ENCODE measurements around the gene SEL1L. TPM values are rescaled to one million over a fixed set of nuclear protein-coding genes. Genes with fewer than 3 reads are reported as not detected.
A peak's percentile ranks its signal among the peaks of the same experiment; 100 is the strongest.

Gene SEL1L
- total and polyA plus RNA-seq, 3 donors from 2014 or later, result 30.2 to 40.7 (median 40.0) TPM

GRCh38 chr14:81454572-81455218 lies 79.0 kb downstream of the SEL1L start:
- H3K4me3 ChIP-seq, result no peak overlapping the region
- intact Hi-C loops (cut with DNase I; ENCODE audit: low total_unique reads), result loop anchor here (5.0 kb wide), 1 partner anchor 182 kb away; no protein-coding TSS in a partner anchor
- H3K27ac ChIP-seq, result no peak overlapping the region
- H3K27me3 ChIP-seq, result no peaks in the 10 kb centered on the region
- DNase-seq, result no peak
- no peaks in the 10 kb centered on the region for H3K9me3 ChIP-seq
- TF ChIP-seq POLR2A (IDR thresholded peaks at IDR 0.05) (no peak), CTCF (IDR thresholded peaks at IDR 0.05) (no peak)
- peaks cover 11% of the 10 kb centered on the region for H3K4me1 ChIP-seq
- WGBS, 2 donors, result 86 to 96% methylated on average over 5 of the region's 5 CpGs
- no peaks in the 10 kb centered on the region for H3K36me3 ChIP-seq (ENCODE audit: low read depth, missing control alignments)

DNA sequence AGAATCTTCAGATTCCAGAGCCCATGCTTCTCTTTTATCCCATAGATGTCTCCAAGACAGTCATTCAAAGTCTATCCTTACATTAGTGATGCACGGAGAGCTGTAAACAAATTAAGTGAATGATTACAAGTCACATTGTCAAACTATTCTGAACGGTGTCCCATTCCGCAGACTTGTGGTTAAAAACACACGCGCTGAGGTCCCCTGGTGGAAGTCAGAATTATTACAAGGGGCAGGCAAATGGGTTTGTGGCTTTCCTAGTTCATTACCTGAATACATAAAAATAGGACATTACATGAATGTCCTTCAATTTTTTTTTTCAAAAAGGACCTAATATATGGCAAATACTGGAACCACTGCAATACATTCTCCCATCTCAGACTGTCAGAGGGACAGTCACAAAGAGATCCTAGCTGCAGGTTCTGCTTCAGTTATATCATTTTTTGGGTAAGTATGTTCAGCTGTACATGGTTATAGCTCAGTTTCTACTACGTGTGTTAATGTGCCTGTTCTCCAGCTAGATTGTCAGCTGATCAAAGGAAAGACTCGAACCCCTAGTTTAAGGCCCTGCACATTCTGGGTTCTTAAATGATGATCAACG lies 80.4 kb downstream of the SEL1L start:
- Histone ChIP-seq H3K27me3 (no peaks in the 10 kb centered on the region), H3K4me1 (peaks cover 20% of the 10 kb centered on the region), H3K27ac (no peak overlapping the region), H3K36me3 (ENCODE audit: low read depth, missing control alignments) (no peaks in the 10 kb centered on the region), H3K9me3 (no peaks in the 10 kb centered on the region), H3K4me3 (no peak overlapping the region)
- WGBS, 2 donors, result 32 to 35% methylated on average over 8 of the region's 8 CpGs
- TF ChIP-seq POLR2A (IDR thresholded peaks at IDR 0.05), result no peak
- TF ChIP-seq CTCF (IDR thresholded peaks at IDR 0.05), result peak; percentile 89 to 94 (median 93)
- intact Hi-C loops (cut with DNase I; ENCODE audit: low total_unique reads), result loop anchor here (5.0 kb wide), 1 partner anchor 181 kb away; no protein-coding TSS in a partner anchor
- peak; percentile 69 for DNase-seq

DNA sequence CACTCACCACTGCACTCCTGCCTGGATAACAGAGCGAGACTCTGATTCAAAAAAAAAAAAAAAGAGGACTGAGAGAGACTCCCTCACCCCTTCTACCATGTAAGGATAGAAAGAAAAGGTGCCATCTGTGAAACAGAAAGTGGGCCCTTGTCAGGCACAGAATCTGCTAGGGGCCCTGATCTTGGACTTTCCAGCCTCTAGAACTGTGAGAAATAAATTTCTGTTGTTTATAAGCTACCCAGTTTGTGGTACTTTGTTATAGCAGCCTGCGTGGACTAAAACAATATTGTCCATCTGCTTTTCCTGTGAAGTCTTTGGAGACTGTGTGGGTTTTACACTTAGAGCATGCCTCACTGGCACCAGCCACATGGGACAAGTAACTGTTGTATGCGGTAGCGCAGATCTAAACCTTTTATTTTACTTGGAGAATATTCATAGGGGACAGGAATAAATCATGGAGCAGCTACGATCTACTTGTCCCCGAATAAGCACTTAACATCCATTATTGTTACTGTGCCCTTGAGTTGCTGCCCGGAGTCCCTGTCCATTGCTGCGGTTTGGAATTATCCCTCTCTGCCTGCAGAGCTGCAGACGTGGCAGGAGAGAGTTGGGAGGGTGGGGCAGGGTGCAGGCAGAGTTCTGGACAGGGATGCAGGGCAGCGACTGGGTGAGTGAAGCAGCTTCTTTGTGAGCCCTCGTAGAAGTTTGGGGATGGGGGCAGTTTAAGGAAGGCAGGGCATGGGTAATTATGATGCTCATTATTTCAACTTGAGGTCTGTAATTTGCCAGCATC lies 81.1 kb downstream of the SEL1L start:
- intact Hi-C loops (cut with DNase I; ENCODE audit: low total_unique reads), result loop anchor here (5.0 kb wide), 1 partner anchor 180 kb away; no protein-coding TSS in a partner anchor
- Histone ChIP-seq H3K4me1 (peaks cover 20% of the 10 kb centered on the region), H3K9me3 (no peaks in the 10 kb centered on the region), H3K36me3 (ENCODE audit: low read depth, missing control alignments) (no peaks in the 10 kb centered on the region), H3K27ac (no peak overlapping the region), H3K4me3 (no peak overlapping the region), H3K27me3 (no peaks in the 10 kb centered on the region)
- WGBS, 2 donors, result 46 to 72% methylated on average over 9 to 11 of the region's 11 CpGs
- TF ChIP-seq POLR2A (IDR thresholded peaks at IDR 0.05) (no peak), CTCF (IDR thresholded peaks at IDR 0.05) (no peak)
- DNase-seq, result no peak

DNA sequence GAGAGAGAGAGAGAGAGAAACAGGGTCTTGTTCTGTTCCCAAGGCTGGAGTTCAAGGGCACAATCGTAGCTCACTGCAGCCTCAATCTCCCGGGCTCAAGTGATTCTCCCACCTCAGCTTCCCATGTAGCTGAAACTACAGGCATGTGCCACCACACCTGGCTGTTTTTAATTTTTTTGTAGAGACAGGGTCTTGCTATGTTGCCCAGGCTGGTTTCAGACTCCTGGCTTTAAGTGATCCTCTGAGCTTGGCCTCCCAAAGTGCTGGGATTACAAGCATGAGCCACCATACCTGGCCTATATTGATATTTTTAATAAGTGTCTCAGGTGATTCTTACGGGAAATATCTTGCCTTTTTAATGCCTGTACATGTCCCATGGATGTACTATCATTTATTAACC lies 82.7 kb downstream of the SEL1L start:
- Histone ChIP-seq H3K4me3 (no peak overlapping the region), H3K36me3 (ENCODE audit: low read depth, missing control alignments) (no peaks in the 10 kb centered on the region), H3K4me1 (peaks cover 20% of the 10 kb centered on the region), H3K9me3 (no peaks in the 10 kb centered on the region), H3K27me3 (no peaks in the 10 kb centered on the region), H3K27ac (no peak overlapping the region)
- intact Hi-C loops (cut with DNase I; ENCODE audit: low total_unique reads), result loop anchor here (5.0 kb wide), 1 partner anchor 179 kb away; no protein-coding TSS in a partner anchor
- no peak for DNase-seq
- WGBS, 2 donors, result 66 to 67% methylated on average over 3 of the region's 3 CpGs
- TF ChIP-seq POLR2A (IDR thresholded peaks at IDR 0.05), result no peak
- TF ChIP-seq CTCF (IDR thresholded peaks at IDR 0.05), result no peak
